K562 (cell line): ENCODE measurements around the gene AGPAT1. TPM values are rescaled to one million over a fixed set of nuclear protein-coding genes. Genes with fewer than 3 reads are reported as not detected.

Source experiments
- EHMT2 ChIP-seq: fragments of 450-650 bp; IDR thresholded peaks from 2 replicates; pipeline ENCODE4 v1.6.1; 2018; ENCODE audit warnings: antibody characterized with exemption
- ERF ChIP-seq: fragments of 450-650 bp; formaldehyde crosslinking; IDR thresholded peaks from 2 replicates; pipeline ENCODE4 v1.4.0; 2020; ENCODE audit warnings: mild to moderate bottlenecking, mixed read lengths
- ETV1 ChIP-seq: fragments of 450-650 bp; conservative IDR thresholded peaks from 2 replicates; pipeline ENCODE4 v1.6.1; 2016; ENCODE audit warnings: missing genetic modification characterization, control low read depth, low read depth, missing compliant biosample characterization
- FOXJ2 ChIP-seq: fragments of 200-800 bp; sonication (Bioruptor generic); IDR thresholded peaks from 2 replicates; pipeline ENCODE4 v1.6.1; 2016; ENCODE audit warnings: missing genetic modification characterization, missing compliant biosample characterization
- MEF2D ChIP-seq: conservative IDR thresholded peaks from 2 replicates; pipeline ENCODE4 v1.6.1; 2016; ENCODE audit warnings: low read depth, missing genetic modification characterization, missing compliant biosample characterization
- NCOA2 ChIP-seq, 2 experiments: fragments of 450-650 bp; IDR thresholded peaks; 2 replicates each; pipeline ENCODE4 v1.6.1; 2018; ENCODE audit warnings: mild to moderate bottlenecking in 2 of 2, moderate library complexity in 1 of 2; ENCODE audit not compliant: partially characterized antibody in 2 of 2
- NR3C1 ChIP-seq: sonication (generic); formaldehyde crosslinking; IDR thresholded peaks from 2 replicates; pipeline ENCODE4 v1.8.1; 2022; ENCODE audit warnings: missing genetic modification reagents
- TSC22D4 ChIP-seq: fragments of 450-650 bp; IDR thresholded peaks from 2 replicates; pipeline ENCODE4 v1.6.1; 2016; ENCODE audit warnings: missing genetic modification characterization, missing biosample characterization, control low read depth
- XRCC4 ChIP-seq: IDR thresholded peaks from one replicate; pipeline ENCODE4 v1.6.1; 2011; ENCODE audit not compliant: insufficient read depth, insufficient read length; ENCODE audit errors: extremely low read depth
- ZNF232 ChIP-seq: sonication (generic); formaldehyde crosslinking; IDR thresholded peaks from 2 replicates; pipeline ENCODE4 v1.8.0; 2022; ENCODE audit warnings: mild to moderate bottlenecking, missing genetic modification reagents
- ZNF41 ChIP-seq: fragments of 250-450 bp; sonication (Bioruptor Pico); conservative IDR thresholded peaks from 2 replicates; pipeline ENCODE4 v1.4.0; 2020; ENCODE audit warnings: mild to moderate bottlenecking
- ZNF75A ChIP-seq: fragments of 450-650 bp; formaldehyde crosslinking; IDR thresholded peaks from 2 replicates; pipeline ENCODE4 v1.4.0; 2020; ENCODE audit warnings: mild to moderate bottlenecking
- ZSCAN32 ChIP-seq: fragments of 450-650 bp; formaldehyde crosslinking; IDR thresholded peaks from 2 replicates; pipeline ENCODE4 v1.4.0; 2020; ENCODE audit warnings: mild to moderate bottlenecking, moderate library complexity
- polyA plus RNA-seq, 8 experiments: library from polyadenylated mRNA; depleted of rRNA in 4 of 8; stranded (reverse) in 5 of 8; unstranded in 3 of 8; fragments of >200 nt; fragmentation: Nextera tagmentation in 2 of 8; fragmentation: Illumina TruSeq in 1 of 8; extraction: Ambion mirVana in 2 of 8; extraction: Trizol in 1 of 8; gene quantifications; 2 replicates each; pipeline versions ENCODE4 v1.2.1 to v1.2.3, GENCODE V29; 2011 to 2014; ENCODE audit warnings: inconsistent platforms in 1 of 8, missing spikeins in 1 of 8
- total RNA-seq, 7 experiments: library from RNA; depleted of rRNA in 6 of 7; stranded (reverse); fragments of >200 nt in 6 of 7; fragmentation: Illumina TruSeq in 2 of 7; extraction: Trizol in 2 of 7; gene quantifications; 2 replicates each; pipeline versions ENCODE4 v1.2.1 to v1.2.3, GENCODE V29; 2011 to 2021; ENCODE audit warnings: low replicate concordance in 1 of 7
- TF ChIP-seq, protein P1 (sequence below): fragments of 250-450 bp; sonication (Bioruptor Pico); IDR thresholded peaks from 2 replicates; pipeline ENCODE4 v1.8.0; 2022; ENCODE audit warnings: moderate library complexity, mild to moderate bottlenecking, inconsistent platforms
- TF ChIP-seq, protein P2 (sequence below): fragments of 250-450 bp; sonication (Bioruptor Pico); IDR thresholded peaks from 2 replicates; pipeline ENCODE4 v1.9.0; 2021; ENCODE audit warnings: mild to moderate bottlenecking
- TF ChIP-seq, protein P3 (sequence below): sonication (generic); formaldehyde crosslinking; IDR thresholded peaks from 2 replicates; pipeline ENCODE4 v1.8.1; 2023; ENCODE audit warnings: mild to moderate bottlenecking, missing genetic modification reagents, moderate library complexity
- TF ChIP-seq, protein P4 (sequence below): fragments of 450-650 bp; IDR thresholded peaks from 2 replicates; pipeline ENCODE4 v1.6.1; 2016; ENCODE audit warnings: mild to moderate bottlenecking
- TF ChIP-seq, protein P5 (sequence below): sonication (generic); IDR thresholded peaks from 2 replicates; pipeline ENCODE4 v1.6.1; 2016
- TF ChIP-seq, protein P6 (sequence below): IDR thresholded peaks from 2 replicates; pipeline ENCODE4 v1.6.1; 2012; ENCODE audit warnings: low read depth, low read length, improper control_type of control experiment, borderline replicate concordance

AGPAT1 gene
- total and polyA plus RNA-seq, 9 of the 15 experiments (the other 6 are each of a cell fraction or from before 2014, with no cell fraction given), result 37.9 to 176 (median 69.4) TPM

DNA sequence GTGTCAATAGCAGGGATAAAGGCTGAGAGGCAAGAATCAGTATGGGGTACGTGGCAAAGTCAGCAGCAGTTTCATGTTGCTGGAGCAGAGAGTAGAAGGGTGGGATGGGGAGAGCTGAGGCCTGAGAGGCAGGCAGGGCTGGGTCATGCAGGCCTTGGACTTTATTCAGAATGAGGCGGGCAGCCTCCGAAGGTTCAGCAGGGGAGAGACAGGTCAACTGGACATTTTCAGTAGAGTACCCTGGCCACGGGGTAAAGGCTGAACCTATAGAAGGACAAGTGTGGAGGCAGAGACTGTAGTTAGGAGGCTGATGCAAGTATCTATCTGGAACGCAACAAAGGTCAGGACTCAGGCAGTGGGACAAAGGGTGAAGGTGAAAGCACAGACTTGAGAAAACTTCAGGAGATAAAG, 34.3 kb upstream of the AGPAT1 start (continued):
- no peak for TF ChIP-seq ZSCAN32 (CRISPR knock-in tag)
- TF ChIP-seq FOXJ2, result no peak
- no peak for TF ChIP-seq ERF (CRISPR knock-in tag)
- TF ChIP-seq XRCC4, result no peak
- TF ChIP-seq, protein P1, sequence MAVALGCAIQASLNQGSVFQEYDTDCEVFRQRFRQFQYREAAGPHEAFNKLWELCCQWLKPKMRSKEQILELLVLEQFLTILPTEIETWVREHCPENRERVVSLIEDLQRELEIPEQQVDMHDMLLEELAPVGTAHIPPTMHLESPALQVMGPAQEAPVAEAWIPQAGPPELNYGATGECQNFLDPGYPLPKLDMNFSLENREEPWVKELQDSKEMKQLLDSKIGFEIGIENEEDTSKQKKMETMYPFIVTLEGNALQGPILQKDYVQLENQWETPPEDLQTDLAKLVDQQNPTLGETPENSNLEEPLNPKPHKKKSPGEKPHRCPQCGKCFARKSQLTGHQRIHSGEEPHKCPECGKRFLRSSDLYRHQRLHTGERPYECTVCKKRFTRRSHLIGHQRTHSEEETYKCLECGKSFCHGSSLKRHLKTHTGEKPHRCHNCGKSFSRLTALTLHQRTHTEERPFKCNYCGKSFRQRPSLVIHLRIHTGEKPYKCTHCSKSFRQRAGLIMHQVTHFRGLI, result no peak
- TF ChIP-seq, protein P2, sequence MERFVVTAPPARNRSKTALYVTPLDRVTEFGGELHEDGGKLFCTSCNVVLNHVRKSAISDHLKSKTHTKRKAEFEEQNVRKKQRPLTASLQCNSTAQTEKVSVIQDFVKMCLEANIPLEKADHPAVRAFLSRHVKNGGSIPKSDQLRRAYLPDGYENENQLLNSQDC (CRISPR knock-in tag), result no peak
- TF ChIP-seq MEF2D (tag), result no peak
- no peak for TF ChIP-seq ETV1 (tag)
- TF ChIP-seq TSC22D4 (tag), result no peak
- TF ChIP-seq ZNF232 (CRISPR knock-in tag), result no peak
- TF ChIP-seq, protein P3, sequence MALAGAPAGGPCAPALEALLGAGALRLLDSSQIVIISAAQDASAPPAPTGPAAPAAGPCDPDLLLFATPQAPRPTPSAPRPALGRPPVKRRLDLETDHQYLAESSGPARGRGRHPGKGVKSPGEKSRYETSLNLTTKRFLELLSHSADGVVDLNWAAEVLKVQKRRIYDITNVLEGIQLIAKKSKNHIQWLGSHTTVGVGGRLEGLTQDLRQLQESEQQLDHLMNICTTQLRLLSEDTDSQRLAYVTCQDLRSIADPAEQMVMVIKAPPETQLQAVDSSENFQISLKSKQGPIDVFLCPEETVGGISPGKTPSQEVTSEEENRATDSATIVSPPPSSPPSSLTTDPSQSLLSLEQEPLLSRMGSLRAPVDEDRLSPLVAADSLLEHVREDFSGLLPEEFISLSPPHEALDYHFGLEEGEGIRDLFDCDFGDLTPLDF (CRISPR knock-in tag), result no peak
- TF ChIP-seq NCOA2 (IDR thresholded peaks at IDR 0.05; ENCODE audit: partially characterized antibody in 2 of 2), result no peak
- no peak for TF ChIP-seq ZNF41
- TF ChIP-seq ZNF75A (CRISPR knock-in tag), result no peak
- TF ChIP-seq EHMT2, result no peak
- TF ChIP-seq NR3C1, result no peak
- TF ChIP-seq, protein P4, sequence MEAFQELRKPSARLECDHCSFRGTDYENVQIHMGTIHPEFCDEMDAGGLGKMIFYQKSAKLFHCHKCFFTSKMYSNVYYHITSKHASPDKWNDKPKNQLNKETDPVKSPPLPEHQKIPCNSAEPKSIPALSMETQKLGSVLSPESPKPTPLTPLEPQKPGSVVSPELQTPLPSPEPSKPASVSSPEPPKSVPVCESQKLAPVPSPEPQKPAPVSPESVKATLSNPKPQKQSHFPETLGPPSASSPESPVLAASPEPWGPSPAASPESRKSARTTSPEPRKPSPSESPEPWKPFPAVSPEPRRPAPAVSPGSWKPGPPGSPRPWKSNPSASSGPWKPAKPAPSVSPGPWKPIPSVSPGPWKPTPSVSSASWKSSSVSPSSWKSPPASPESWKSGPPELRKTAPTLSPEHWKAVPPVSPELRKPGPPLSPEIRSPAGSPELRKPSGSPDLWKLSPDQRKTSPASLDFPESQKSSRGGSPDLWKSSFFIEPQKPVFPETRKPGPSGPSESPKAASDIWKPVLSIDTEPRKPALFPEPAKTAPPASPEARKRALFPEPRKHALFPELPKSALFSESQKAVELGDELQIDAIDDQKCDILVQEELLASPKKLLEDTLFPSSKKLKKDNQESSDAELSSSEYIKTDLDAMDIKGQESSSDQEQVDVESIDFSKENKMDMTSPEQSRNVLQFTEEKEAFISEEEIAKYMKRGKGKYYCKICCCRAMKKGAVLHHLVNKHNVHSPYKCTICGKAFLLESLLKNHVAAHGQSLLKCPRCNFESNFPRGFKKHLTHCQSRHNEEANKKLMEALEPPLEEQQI, result no peak
- TF ChIP-seq, protein P5, sequence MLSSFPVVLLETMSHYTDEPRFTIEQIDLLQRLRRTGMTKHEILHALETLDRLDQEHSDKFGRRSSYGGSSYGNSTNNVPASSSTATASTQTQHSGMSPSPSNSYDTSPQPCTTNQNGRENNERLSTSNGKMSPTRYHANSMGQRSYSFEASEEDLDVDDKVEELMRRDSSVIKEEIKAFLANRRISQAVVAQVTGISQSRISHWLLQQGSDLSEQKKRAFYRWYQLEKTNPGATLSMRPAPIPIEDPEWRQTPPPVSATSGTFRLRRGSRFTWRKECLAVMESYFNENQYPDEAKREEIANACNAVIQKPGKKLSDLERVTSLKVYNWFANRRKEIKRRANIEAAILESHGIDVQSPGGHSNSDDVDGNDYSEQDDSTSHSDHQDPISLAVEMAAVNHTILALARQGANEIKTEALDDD, result no peak
- TF ChIP-seq, protein P6, sequence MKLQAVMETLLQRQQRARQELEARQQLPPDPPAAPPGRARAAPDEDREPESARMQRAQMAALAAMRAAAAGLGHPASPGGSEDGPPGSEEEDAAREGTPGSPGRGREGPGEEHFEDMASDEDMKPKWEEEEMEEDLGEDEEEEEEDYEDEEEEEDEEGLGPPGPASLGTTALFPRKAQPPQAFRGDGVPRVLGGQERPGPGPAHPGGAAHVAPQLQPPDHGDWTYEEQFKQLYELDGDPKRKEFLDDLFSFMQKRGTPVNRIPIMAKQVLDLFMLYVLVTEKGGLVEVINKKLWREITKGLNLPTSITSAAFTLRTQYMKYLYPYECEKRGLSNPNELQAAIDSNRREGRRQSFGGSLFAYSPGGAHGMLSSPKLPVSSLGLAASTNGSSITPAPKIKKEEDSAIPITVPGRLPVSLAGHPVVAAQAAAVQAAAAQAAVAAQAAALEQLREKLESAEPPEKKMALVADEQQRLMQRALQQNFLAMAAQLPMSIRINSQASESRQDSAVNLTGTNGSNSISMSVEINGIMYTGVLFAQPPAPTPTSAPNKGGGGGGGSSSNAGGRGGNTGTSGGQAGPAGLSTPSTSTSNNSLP, result no peak
